Gastrocnemius medialis (tissue), 4 donors: ENCODE results near the gene SNRNP25.

Source experiments
- CTCF ChIP-seq, 5 experiments: fragments of 450-650 bp in 3 of 5; fragments of 200-600 bp in 2 of 5; sonication (generic) in 2 of 5; IDR thresholded peaks in 4 of 5; conservative IDR thresholded peaks in 1 of 5; 1 replicate in 4 of 5; 2 replicates in 1 of 5; pipeline ENCODE4 v1.5.1; 2016 to 2019; ENCODE audit warnings: antibody characterized with exemption in 5 of 5, mild to moderate bottlenecking in 3 of 5, moderate library complexity in 3 of 5
- POLR2A ChIP-seq, 2 donors: fragments of 450-650 bp; IDR thresholded peaks; one replicate each; pipeline ENCODE4 v1.6.1; 2017; ENCODE audit warnings: antibody characterized with exemption in 2 of 2, mild to moderate bottlenecking in 2 of 2, moderate library complexity in 2 of 2

DNA sequence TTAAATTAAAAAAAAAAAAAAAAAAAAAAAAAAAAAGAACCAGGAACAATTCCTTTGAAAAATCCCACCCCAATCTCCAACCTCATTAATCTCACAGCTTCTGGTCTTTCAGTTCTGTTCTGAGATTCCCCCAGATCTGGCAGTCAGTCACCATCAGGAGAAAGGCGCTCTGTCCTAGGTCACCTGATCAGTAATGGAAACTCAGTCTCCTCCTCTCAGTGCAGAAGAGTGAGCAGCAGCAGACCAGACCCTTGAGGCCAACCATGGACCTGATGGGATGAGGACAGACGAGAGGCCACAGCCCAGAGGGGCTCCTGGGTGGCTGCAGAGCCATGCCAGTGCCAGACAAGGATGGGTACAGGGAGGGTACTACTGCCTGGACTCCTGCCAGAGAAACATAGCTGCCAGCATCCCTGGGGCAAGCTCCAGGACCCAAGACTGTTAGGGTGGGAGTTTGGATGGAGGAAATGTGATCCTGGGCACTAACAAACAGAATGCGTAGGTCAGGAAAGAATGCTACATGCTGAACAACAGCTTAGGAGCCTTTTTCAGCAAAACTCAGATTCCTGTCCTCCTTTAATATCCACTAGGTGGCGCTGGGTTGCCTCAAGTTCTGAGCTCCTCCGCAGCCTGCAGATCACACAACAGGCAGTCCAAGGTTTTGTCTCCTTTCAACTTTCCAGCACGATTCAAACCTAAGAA lies 53.1 kb downstream of the SNRNP25 start:
- TF ChIP-seq CTCF (IDR thresholded peaks at IDR 0.05 in 4 of 5, conservative IDR thresholded peaks at IDR 0.05 in 1 of 5) (peak; percentile 70 to 88 (median 81)), POLR2A (IDR thresholded peaks at IDR 0.05) (no peak)
